Cerebellar cortex (tissue), 1 donor: ENCODE results near the gene FLNA.
"Not testable (repeated sequence)": the region's sequence is repeated elsewhere in the genome, so short reads cannot be mapped to it uniquely, and the experiment has no call there.

Experiments used
- DNase-seq: peaks from one replicate; pipeline ENCODE4 v3.0.0-alpha.2; 2015; ENCODE audit warnings: low spot score

Gene FLNA

GRCh38 chrX:154360155-154360713, 14.2 kb downstream of the FLNA start:
- no peak for DNase-seq

- no peak for DNase-seq
Measured at GRCh38 chrX:154359362-154360154, 14.9 kb downstream of the FLNA start.

- DNase-seq = no peak
Measured at GRCh38 chrX:154358829-154359228, 15.6 kb downstream of the FLNA start.

GRCh38 chrX:154358011-154358410, 16.4 kb downstream of the FLNA start:
- no peak for DNase-seq

- DNase-seq = no peak
Measured at GRCh38 chrX:154357205-154357604, 17.2 kb downstream of the FLNA start.

- DNase-seq = no peak
Measured at GRCh38 chrX:154356596-154356995, 17.8 kb downstream of the FLNA start.

- DNase-seq = no peak
Measured at GRCh38 chrX:154355776-154356140, 18.7 kb downstream of the FLNA start.

GRCh38 chrX:154355094-154355775, 19.2 kb downstream of the FLNA start:
- DNase-seq = no peak

- DNase-seq = no peak
Measured at GRCh38 chrX:154354516-154354915, 19.9 kb downstream of the FLNA start.

GRCh38 chrX:154354013-154354412, 20.4 kb downstream of the FLNA start:
- no peak for DNase-seq

GRCh38 chrX:154353172-154353843, 21.1 kb downstream of the FLNA start:
- no peak for DNase-seq

- DNase-seq = no peak
Measured at GRCh38 chrX:154352466-154352865, 22.0 kb downstream of the FLNA start.

GRCh38 chrX:154352012-154352401, 22.4 kb downstream of the FLNA start:
- DNase-seq = no peak

- no peak for DNase-seq
Measured at GRCh38 chrX:154351183-154352011, 23.0 kb downstream of the FLNA start.

- DNase-seq = no peak
Measured at GRCh38 chrX:154350429-154351182, 23.8 kb downstream of the FLNA start.

- DNase-seq = no peak
Measured at GRCh38 chrX:154349979-154350378, 24.5 kb downstream of the FLNA start.

- DNase-seq = no peak
Measured at GRCh38 chrX:154349359-154349935, 25.0 kb downstream of the FLNA start.

- peak; percentile 44 for DNase-seq
Measured at GRCh38 chrX:154348646-154349358, 25.6 kb downstream of the FLNA start.

GRCh38 chrX:154348114-154348531, 26.3 kb downstream of the FLNA start:
- no peak for DNase-seq

GRCh38 chrX:154343620-154344019, 30.8 kb downstream of the FLNA start:
- DNase-seq = not testable (repeated sequence)
